H1 (cell line): ENCODE measurements around the gene IL20RB. TPM values are rescaled to one million over a fixed set of nuclear protein-coding genes. Genes with fewer than 3 reads are reported as not detected.

ENCODE experiments used
- CTCF ChIA-PET: fragments of 300-600 bp; sonication (Branson Sonifier 250); formaldehyde crosslinking; loops from one replicate; lab custom pipeline; 2021; ENCODE audit not compliant: partially characterized antibody; lab: Charles Lee
- POLR2A ChIA-PET: fragments of 300-600 bp; sonication (Branson Sonifier 250); formaldehyde crosslinking; loops from one replicate; lab custom pipeline; 2021; ENCODE audit warnings: inconsistent platforms; ENCODE audit not compliant: partially characterized antibody; lab: Charles Lee
- DNase-seq, 2 experiments: peaks; one replicate each; pipeline versions ENCODE4 v3.0.0 to v3.0.0-alpha.2; 2010 to 2022; ENCODE audit warnings: low spot score in 2 of 2, low read depth in 1 of 2, mixed read lengths in 1 of 2
- FAIRE-seq: peaks from 2 replicates; lab custom pipeline; 2011; peaks lifted over from hg19 to GRCh38; lab: Jason Lieb, UNC
- H2AFZ ChIP-seq: 2 replicates; pipeline ENCODE4 v1.8.1; 2012; ENCODE audit warnings: low read length, inconsistent platforms
- H2AK5ac ChIP-seq: 2 replicates; pipeline ENCODE4 v1.6.1; 2013; ENCODE audit warnings: low read depth, low read length
- H2BK120ac ChIP-seq: replicated peaks from 2 replicates; pipeline ENCODE3; 2013; ENCODE audit warnings: low read depth, low read length, inconsistent platforms
- H2BK12ac ChIP-seq: 2 replicates; pipeline ENCODE4 v1.6.1; 2013; ENCODE audit warnings: low read depth, low read length
- H2BK15ac ChIP-seq: 2 replicates; pipeline ENCODE4 v1.6.1; 2013; ENCODE audit warnings: low read length
- H2BK20ac ChIP-seq: 2 replicates; pipeline ENCODE4 v1.6.1; 2013; ENCODE audit warnings: low read length
- H2BK5ac ChIP-seq: 2 replicates; pipeline ENCODE4 v1.6.1; 2013; ENCODE audit warnings: low read depth, low read length
- H3K14ac ChIP-seq: 2 replicates; pipeline ENCODE4 v1.6.1; 2013; ENCODE audit warnings: inconsistent platforms; ENCODE audit not compliant: insufficient read length
- H3K18ac ChIP-seq: 2 replicates; pipeline ENCODE4 v1.6.1; 2013; ENCODE audit warnings: low read length; ENCODE audit errors: extremely low read depth
- H3K23ac ChIP-seq: 2 replicates; pipeline ENCODE4 v1.6.1; 2013; ENCODE audit warnings: inconsistent platforms; ENCODE audit not compliant: insufficient read length
- H3K23me2 ChIP-seq: 2 replicates; pipeline ENCODE4 v1.6.1; 2013; ENCODE audit warnings: low read depth, low read length
- H3K27ac ChIP-seq: 2 replicates; pipeline ENCODE4 v1.6.1; 2011; ENCODE audit warnings: low read depth, low read length, inconsistent platforms
- H3K27me3 ChIP-seq, 4 experiments: replicated peaks in 1 of 4; 1 replicate in 1 of 4; 2 replicates in 3 of 4; pipeline versions ENCODE4 v1.6.1 to v1.8.1; 2011 to 2013; ENCODE audit warnings: low read length in 3 of 4, mild to moderate bottlenecking in 3 of 4, inconsistent platforms in 2 of 4, mixed read lengths in 2 of 4, moderate library complexity in 1 of 4; ENCODE audit not compliant: control insufficient read depth in 3 of 4, insufficient read depth in 3 of 4; ENCODE audit errors: extremely low read depth in 1 of 4
- H3K36me3 ChIP-seq, 4 experiments: 2 replicates each; pipeline versions ENCODE4 v1.6.1 to v1.8.1; 2011 to 2013; ENCODE audit warnings: mild to moderate bottlenecking in 4 of 4, low read length in 3 of 4, moderate library complexity in 2 of 4, control low read depth in 1 of 4, inconsistent platforms in 1 of 4; ENCODE audit not compliant: insufficient read depth in 4 of 4, control insufficient read depth in 2 of 4
- H3K4ac ChIP-seq: replicated peaks from 2 replicates; pipeline ENCODE3; 2013; ENCODE audit warnings: low read length, low read depth, mixed read lengths, inconsistent platforms; ENCODE audit not compliant: insufficient read length
- H3K4me1 ChIP-seq, 4 experiments: replicated peaks in 1 of 4; 1 replicate in 1 of 4; 2 replicates in 3 of 4; pipeline versions ENCODE4 v1.6.1 to v1.8.1; 2011 to 2013; ENCODE audit warnings: low read length in 3 of 4, inconsistent platforms in 2 of 4, mixed read lengths in 1 of 4; ENCODE audit not compliant: insufficient read depth in 4 of 4, control insufficient read depth in 3 of 4
- H3K4me2 ChIP-seq, 2 experiments: 2 replicates each; pipeline versions ENCODE4 v1.6.1 to v1.8.1; 2011 to 2013; ENCODE audit warnings: low read depth in 2 of 2, low read length in 2 of 2, control low read depth in 1 of 2, inconsistent platforms in 1 of 2, mild to moderate bottlenecking in 1 of 2; ENCODE audit not compliant: insufficient read depth in 1 of 2
- H3K4me3 ChIP-seq, 4 experiments: fragments of 200-600, 300-600 bp in 1 of 4; sonication (generic), shearing (Covaris generic), sonication (Bioruptor Twin) in 1 of 4; 2 replicates each; pipeline versions ENCODE4 v1.5.1 to v1.8.1; 2011 to 2016; ENCODE audit warnings: low read length in 4 of 4, low read depth in 3 of 4, control low read depth in 2 of 4, inconsistent platforms in 2 of 4, mild to moderate bottlenecking in 2 of 4, mixed read lengths in 1 of 4, moderate library complexity in 1 of 4; ENCODE audit not compliant: insufficient read depth in 2 of 4; ENCODE audit errors: extremely low read depth in 1 of 4
- H3K56ac ChIP-seq: replicated peaks from 2 replicates; pipeline ENCODE3; 2013; ENCODE audit warnings: low read depth, mild to moderate bottlenecking, mixed read lengths, low read length, inconsistent platforms; ENCODE audit not compliant: insufficient read length
- H3K79me1 ChIP-seq: 2 replicates; pipeline ENCODE4 v1.6.1; 2013; ENCODE audit warnings: low read depth, low read length, control low read depth
- H3K79me2 ChIP-seq, 2 experiments: 2 replicates each; pipeline versions ENCODE4 v1.6.1 to v1.8.1; 2012 to 2013; ENCODE audit warnings: low read length in 2 of 2, mild to moderate bottlenecking in 2 of 2, inconsistent platforms in 1 of 2; ENCODE audit not compliant: insufficient read depth in 2 of 2, control insufficient read depth in 1 of 2
- H3K9ac ChIP-seq, 4 experiments: replicated peaks in 1 of 4; 1 replicate in 1 of 4; 2 replicates in 3 of 4; pipeline versions ENCODE4 v1.6.1 to v1.8.1; 2011 to 2013; ENCODE audit warnings: low read depth in 3 of 4, low read length in 3 of 4, control low read depth in 2 of 4, mild to moderate bottlenecking in 2 of 4, moderate library complexity in 2 of 4, inconsistent platforms in 1 of 4; ENCODE audit errors: extremely low read depth in 1 of 4
- H3K9me3 ChIP-seq, 2 experiments: 2 replicates each; pipeline versions ENCODE4 v1.6.1 to v1.8.1; 2012 to 2013; ENCODE audit warnings: mild to moderate bottlenecking in 2 of 2, moderate library complexity in 2 of 2, control low read depth in 1 of 2, inconsistent platforms in 1 of 2, low read depth in 1 of 2, low read length in 1 of 2, mixed read lengths in 1 of 2; ENCODE audit not compliant: insufficient read depth in 2 of 2
- H4K20me1 ChIP-seq, 2 experiments: replicated peaks in 1 of 2; 2 replicates each; pipeline versions ENCODE3 to v1.8.1; 2011 to 2013; ENCODE audit warnings: inconsistent platforms in 2 of 2, low read length in 2 of 2, mild to moderate bottlenecking in 1 of 2; ENCODE audit not compliant: insufficient read depth in 2 of 2, control insufficient read depth in 1 of 2
- H4K5ac ChIP-seq: 2 replicates; pipeline ENCODE4 v1.6.1; 2013; ENCODE audit warnings: low read length, low read depth, mixed read lengths, inconsistent platforms; ENCODE audit not compliant: insufficient read length
- H4K8ac ChIP-seq: 2 replicates; pipeline ENCODE4 v1.8.0; 2013; ENCODE audit warnings: mild to moderate bottlenecking, moderate library complexity, low read length, inconsistent platforms; ENCODE audit not compliant: insufficient read depth; ENCODE audit errors: extremely low read depth
- H4K91ac ChIP-seq: replicated peaks from 2 replicates; pipeline ENCODE3; 2013; ENCODE audit warnings: low read length, mixed read lengths, inconsistent platforms; ENCODE audit not compliant: insufficient read length
- BRCA1 ChIP-seq: IDR thresholded peaks from 2 replicates; pipeline ENCODE4 v1.6.1; 2012; ENCODE audit warnings: low read depth, low read length, improper control_type of control experiment
- EP300 ChIP-seq, 2 experiments: IDR thresholded peaks; 1 replicate in 1 of 2; 2 replicates in 1 of 2; pipeline ENCODE4 v1.6.1; 2011 to 2012; ENCODE audit warnings: low read depth in 2 of 2, low read length in 2 of 2, mild to moderate bottlenecking in 2 of 2, borderline replicate concordance in 1 of 2, inconsistent platforms in 1 of 2, moderate library complexity in 1 of 2
- KDM4A ChIP-seq: IDR thresholded peaks from one replicate; pipeline ENCODE4 v1.7.1; 2012; ENCODE audit warnings: low read depth, mild to moderate bottlenecking, moderate library complexity, low read length, inconsistent platforms; ENCODE audit not compliant: severe bottlenecking
- RAD21 ChIP-seq, 2 experiments: IDR thresholded peaks in 1 of 2; conservative IDR thresholded peaks in 1 of 2; 2 replicates each; pipeline ENCODE4 v1.6.1; 2011; ENCODE audit warnings: low read depth in 2 of 2, low read length in 2 of 2, improper control_type of control experiment in 1 of 2, inconsistent platforms in 1 of 2, mild to moderate bottlenecking in 1 of 2, moderate library complexity in 1 of 2
- RXRA ChIP-seq: IDR thresholded peaks from 2 replicates; pipeline ENCODE4 v1.6.1; 2011; ENCODE audit warnings: low read depth, mild to moderate bottlenecking, low read length, moderate library complexity; ENCODE audit not compliant: insufficient read depth
- SP2 ChIP-seq: IDR thresholded peaks from 2 replicates; pipeline ENCODE4 v1.6.1; 2012; ENCODE audit warnings: mild to moderate bottlenecking, low read length, inconsistent platforms
- SRF ChIP-seq: IDR thresholded peaks from 2 replicates; pipeline ENCODE4 v1.6.1; 2011; ENCODE audit warnings: mild to moderate bottlenecking, low read depth, low read length, moderate library complexity
- ZNF274 ChIP-seq: IDR thresholded peaks from 2 replicates; pipeline ENCODE4 v1.7.0; 2012; ENCODE audit warnings: low read length, borderline replicate concordance; ENCODE audit errors: extremely low read depth
- WGBS, 2 experiments: shearing (Covaris generic) in 1 of 2; methylation state at CpG; one replicate each; pipeline versions ENCODE4 v1.1.6 to v1.1.7; 2013 to 2015; ENCODE audit warnings: low lambda C conversion rate in 2 of 2, mixed read lengths in 2 of 2, inconsistent platforms in 1 of 2, low coverage in 1 of 2, missing lambda C conversion rate in 1 of 2; ENCODE audit not compliant: insufficient replicate concordance in 2 of 2, insufficient coverage in 1 of 2, insufficient read length in 1 of 2; ENCODE audit errors: extremely low coverage in 1 of 2, missing lambda C conversion rate in 1 of 2; 5-methylcytosine and 5-hydroxymethylcytosine counted together
- polyA plus RNA-seq, 7 experiments: library from polyadenylated mRNA; depleted of rRNA in 3 of 7; stranded (reverse) in 5 of 7; unstranded in 2 of 7; fragments of >200 nt in 5 of 7; fragments of 200-250 nt in 2 of 7; gene quantifications; 1 replicate in 5 of 7; 2 replicates in 1 of 7; 4 replicates in 1 of 7; pipeline versions ENCODE4 v1.2.1 to v1.2.3, GENCODE V29; 2011 to 2013; ENCODE audit warnings: missing spikeins in 2 of 7, mixed read lengths in 2 of 7
- total RNA-seq: library from RNA; stranded (reverse); fragmentation: NEBNext Ultra II Directional; extraction: Animal tissue kit (Norgen Biotek cat#: 25700); gene quantifications from 2 replicates; pipeline ENCODE4 v1.2.1, GENCODE V29; 2021
- TF ChIP-seq, protein P1 (sequence below): IDR thresholded peaks from 2 replicates; pipeline ENCODE4 v1.6.1; 2011; ENCODE audit warnings: low read depth, mild to moderate bottlenecking, low read length; ENCODE audit not compliant: insufficient read depth
- TF ChIP-seq, protein P2 (sequence below): IDR thresholded peaks from 2 replicates; pipeline ENCODE4 v1.6.1; 2011; ENCODE audit warnings: low read length, improper control_type of control experiment

IL20RB gene
- total and polyA plus RNA-seq, 2 of the 8 experiments (the other 6 are each of a cell fraction or from before 2014, with no cell fraction given), result 1.6 to 1.8 TPM

DNA sequence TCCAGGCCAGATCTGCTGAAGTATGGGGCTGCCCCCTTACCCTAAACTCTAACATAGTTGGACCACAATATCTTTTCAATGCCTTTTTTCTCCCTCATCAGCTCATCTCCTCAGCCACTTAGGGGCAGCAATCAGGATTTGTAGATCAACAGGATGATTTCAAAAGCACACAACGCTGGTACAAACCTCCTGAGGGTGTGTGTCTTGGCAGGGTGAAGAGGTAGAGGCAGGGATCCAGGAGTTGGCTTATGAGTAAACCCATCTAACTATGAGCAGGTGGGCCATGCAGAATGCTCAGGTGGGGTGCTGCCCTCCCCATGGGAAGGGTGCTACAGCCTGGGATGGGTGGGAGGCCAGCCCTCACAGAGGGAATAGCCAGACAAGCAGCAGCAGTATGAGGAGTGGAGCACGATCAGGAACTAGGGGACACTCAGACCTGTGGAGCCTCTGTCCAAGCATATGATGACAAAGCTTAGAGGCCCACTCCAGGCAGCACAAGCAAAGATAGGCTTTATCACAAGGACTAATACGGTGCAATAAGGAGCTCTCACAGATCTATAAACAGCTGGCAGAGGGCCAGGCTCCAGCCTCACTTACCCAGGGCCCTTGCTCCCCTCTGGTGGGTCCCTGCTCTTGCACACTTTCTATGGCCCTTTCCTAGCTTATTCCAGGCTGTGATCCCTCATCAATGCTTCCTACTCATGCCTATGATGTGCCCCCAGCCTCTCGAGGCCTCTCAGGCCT lies 32.2 kb downstream of the IL20RB start:
- POLR2A ChIA-PET, result interaction anchor here (1.3 kb wide), 1 partner anchor 18 kb away, joined by 3 read pairs; no protein-coding TSS in a partner anchor
- TF ChIP-seq RXRA (no peak), BRCA1 (no peak), EP300 (IDR thresholded peaks at IDR 0.05; ENCODE audit: borderline replicate concordance in 1 of 2, low read depth in 2 of 2, low read length in 2 of 2) (no peak), SP2 (no peak), RAD21 (IDR thresholded peaks at IDR 0.05 in 1 of 2, conservative IDR thresholded peaks at IDR 0.05 in 1 of 2; ENCODE audit: low read depth in 2 of 2, low read length in 2 of 2) (no peak), ZNF274 (no peak), KDM4A (no peak), SRF (no peak)
- TF ChIP-seq, protein P1, sequence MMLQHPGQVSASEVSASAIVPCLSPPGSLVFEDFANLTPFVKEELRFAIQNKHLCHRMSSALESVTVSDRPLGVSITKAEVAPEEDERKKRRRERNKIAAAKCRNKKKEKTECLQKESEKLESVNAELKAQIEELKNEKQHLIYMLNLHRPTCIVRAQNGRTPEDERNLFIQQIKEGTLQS, result no peak
- TF ChIP-seq, protein P2, sequence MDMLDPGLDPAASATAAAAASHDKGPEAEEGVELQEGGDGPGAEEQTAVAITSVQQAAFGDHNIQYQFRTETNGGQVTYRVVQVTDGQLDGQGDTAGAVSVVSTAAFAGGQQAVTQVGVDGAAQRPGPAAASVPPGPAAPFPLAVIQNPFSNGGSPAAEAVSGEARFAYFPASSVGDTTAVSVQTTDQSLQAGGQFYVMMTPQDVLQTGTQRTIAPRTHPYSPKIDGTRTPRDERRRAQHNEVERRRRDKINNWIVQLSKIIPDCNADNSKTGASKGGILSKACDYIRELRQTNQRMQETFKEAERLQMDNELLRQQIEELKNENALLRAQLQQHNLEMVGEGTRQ, result no peak

More for the DNA sequence above, 32.2 kb downstream of the IL20RB start:
- Histone ChIP-seq H4K8ac (no peak overlapping the region), H2AK5ac (no peak overlapping the region), H3K79me2 (no peaks in the 10 kb centered on the region), H4K20me1 (no peaks in the 10 kb centered on the region), H3K36me3 (0 out of 8 replicates have a peak, but pooled peaks cover 0 to 2% (median 0%) of the 10 kb centered on the region in 4 experiments), H3K27me3 (no peaks in the 10 kb centered on the region), H2AFZ (no peak overlapping the region), H2BK120ac (no peak overlapping the region), H3K56ac (no peak overlapping the region), H3K9ac (no peak overlapping the region; a peak in 1 of 7 replicates), H4K91ac (no peak overlapping the region), H4K5ac (no peak overlapping the region), H2BK12ac (no peak overlapping the region), H3K79me1 (no peaks in the 10 kb centered on the region), H3K27ac (no peak overlapping the region), H3K9me3 (peaks cover 5 to 12% of the 10 kb centered on the region in 2 experiments; a peak in 3 of 4 replicates), H2BK5ac (no peak overlapping the region), H3K4me3 (no peak overlapping the region), H3K14ac (no peak overlapping the region), H2BK20ac (no peak overlapping the region), H2BK15ac (no peak overlapping the region), H3K23me2 (no peaks in the 10 kb centered on the region), H3K4ac (no peak overlapping the region), H3K4me1 (no peaks in the 10 kb centered on the region), H3K23ac (no peak overlapping the region), H3K18ac (no peak overlapping the region), H3K4me2 (no peak overlapping the region)
- FAIRE-seq, result no peak
- 81% methylated on average over 4 of the region's 4 CpGs; no CpG with 5 or more reads in 1 of the 2 experiments for WGBS, 2 experiments
- DNase-seq, result no peak
- CTCF ChIA-PET, result interaction anchor here (0.8 kb wide), 1 partner anchor 11 kb away, joined by 4 read pairs; no protein-coding TSS in a partner anchor
